IPS-18c (cell line): Measurements from ENCODE around the gene CCDC122.
A peak's percentile ranks its signal among the peaks of the same experiment; 100 is the strongest.

Experiments
- H3K4me3 ChIP-seq: 2 replicates; pipeline ENCODE4 v1.7.0; 2013; ENCODE audit warnings: low read depth, mild to moderate bottlenecking, low read length, moderate library complexity; ENCODE audit not compliant: insufficient read depth
- H3K9me3 ChIP-seq: one replicate; pipeline ENCODE4 v1.6.1; 2013; ENCODE audit warnings: mild to moderate bottlenecking, low read length, moderate library complexity; ENCODE audit not compliant: control insufficient read depth, insufficient read depth

The CCDC122 gene

GRCh38 chr13:43880926-43881325, 1.4 kb upstream of the CCDC122 start:
- H3K9me3 ChIP-seq: no peaks in the 10 kb centered on the region
- no peak overlapping the region; the same call in 1 of the 2 replicates for H3K4me3 ChIP-seq

- peak overlapping the region; percentile 85 for H3K4me3 ChIP-seq
- no peaks in the 10 kb centered on the region for H3K9me3 ChIP-seq
Observed at GRCh38 chr13:43880214-43880855, 795 bp upstream of the CCDC122 start.

- H3K9me3 ChIP-seq: no peaks in the 10 kb centered on the region
- H3K4me3 ChIP-seq: peak within 1 kb of the TSS; percentile 85
Observed at GRCh38 chr13:43879755-43880181, 228 bp upstream of the CCDC122 start, which contains the start of gene LACC1. LACC1 (plus strand) TSS chr13:43879904; CDS start chr13:43880986, 1,082 bp downstream.

- H3K4me3 ChIP-seq: no peak overlapping the region
Observed at GRCh38 chr13:43877766-43878165, 1.8 kb downstream of the CCDC122 start.

GRCh38 chr13:43877326-43877725, 2.2 kb downstream of the CCDC122 start:
- no peak overlapping the region for H3K4me3 ChIP-seq
- no peaks in the 10 kb centered on the region for H3K9me3 ChIP-seq

More at GRCh38 chr13:43877766-43878165, 1.8 kb downstream of the CCDC122 start:
- H3K9me3 ChIP-seq: no peaks in the 10 kb centered on the region

GRCh38 chr13:43876366-43876765, 3.2 kb downstream of the CCDC122 start:
- H3K4me3 ChIP-seq: no peak overlapping the region
- H3K9me3 ChIP-seq: no peaks in the 10 kb centered on the region

GRCh38 chr13:43874504-43875092, 4.9 kb downstream of the CCDC122 start:
- no peak overlapping the region for H3K4me3 ChIP-seq
- no peaks in the 10 kb centered on the region for H3K9me3 ChIP-seq

- no peaks in the 10 kb centered on the region for H3K9me3 ChIP-seq
- H3K4me3 ChIP-seq: no peak overlapping the region
Observed at GRCh38 chr13:43872181-43872580, 7.4 kb downstream of the CCDC122 start.

GRCh38 chr13:43865892-43866291, 13.6 kb downstream of the CCDC122 start:
- Histone ChIP-seq H3K4me3 (no peak overlapping the region), H3K9me3 (peaks cover 2% of the 10 kb centered on the region)

GRCh38 chr13:43864921-43865320, 14.6 kb downstream of the CCDC122 start:
- Histone ChIP-seq H3K9me3 (peaks cover 2% of the 10 kb centered on the region), H3K4me3 (no peak overlapping the region)

GRCh38 chr13:43861863-43862262, 17.7 kb downstream of the CCDC122 start:
- H3K9me3 ChIP-seq: peaks cover 2% of the 10 kb centered on the region
- H3K4me3 ChIP-seq: no peak overlapping the region

- Histone ChIP-seq H3K9me3 (peaks cover 4% of the 10 kb centered on the region), H3K4me3 (no peak overlapping the region)
Observed at GRCh38 chr13:43852923-43853404, 26.6 kb downstream of the CCDC122 start.

GRCh38 chr13:43850873-43851272, 28.7 kb downstream of the CCDC122 start:
- Histone ChIP-seq H3K9me3 (peaks cover 4% of the 10 kb centered on the region), H3K4me3 (no peak overlapping the region)

GRCh38 chr13:43848001-43848649, 31.4 kb downstream of the CCDC122 start:
- Histone ChIP-seq H3K9me3 (peaks cover 6% of the 10 kb centered on the region), H3K4me3 (no peak overlapping the region)

- Histone ChIP-seq H3K9me3 (peaks cover 6% of the 10 kb centered on the region), H3K4me3 (no peak overlapping the region)
Observed at GRCh38 chr13:43846496-43847158, 32.9 kb downstream of the CCDC122 start.

GRCh38 chr13:43838909-43839308, 40.6 kb downstream of the CCDC122 start:
- H3K4me3 ChIP-seq: no peak overlapping the region
- H3K9me3 ChIP-seq: no peaks in the 10 kb centered on the region

- no peak overlapping the region for H3K4me3 ChIP-seq
- H3K9me3 ChIP-seq: no peaks in the 10 kb centered on the region
Observed at GRCh38 chr13:43835701-43836100, 43.8 kb downstream of the CCDC122 start.
